ENCODE data around the gene HTR3D. TPM values are rescaled to one million over a fixed set of nuclear protein-coding genes. Genes with fewer than 3 reads are reported as not detected.

HTR3D gene
- polyA plus RNA-seq, 1 of the 3 experiments (the other 2 are of a cell fraction): not detected

- Histone ChIP-seq H3K36me3 (replicated peaks in 1 of 2; ENCODE audit: control insufficient read depth in 1 of 2, insufficient read depth in 2 of 2, low read length in 1 of 2) (peaks cover 16 to 36% of the 10 kb centered on the region in 2 experiments), H3K79me2 (ENCODE audit: insufficient read depth) (no peaks in the 10 kb centered on the region; the same call in 1 of the 2 replicates), H3F3A (replicated peaks; ENCODE audit: insufficient read depth) (no peaks in the 10 kb centered on the region), H2AFZ (ENCODE audit: low read depth) (no peak overlapping the region), H3K9me3 (no peaks in the 10 kb centered on the region), H3K4me3 (ENCODE audit: low read depth in 2 of 2, low read length in 1 of 2) (no peak overlapping the region), H3K27ac (ENCODE audit: low read depth in 2 of 2, low read length in 1 of 2) (no peak overlapping the region), H3K4me1 (ENCODE audit: control insufficient read depth in 1 of 2, insufficient read depth in 2 of 2, low read depth in 1 of 2, low read length in 1 of 2) (peaks cover 0 to 12% of the 10 kb centered on the region in 2 experiments; a peak in 2 of 4 replicates), H4K20me1 (ENCODE audit: insufficient read depth) (no peaks in the 10 kb centered on the region), H3K9ac (no peak overlapping the region), H3K9me2 (no peaks in the 10 kb centered on the region), H3K27me3 (ENCODE audit: insufficient read depth) (no peaks in the 10 kb centered on the region), H3K4me2 (no peak overlapping the region)
- ChIA-PET POLR2A (no interaction called here), CTCF (interaction anchor here (0.7 to 1.9 kb wide), 3 partner anchors 10 to 103 kb away, joined by 3 to 5 read pairs (median 3); partner anchors contain the start of gene PARL)
- TF ChIP-seq EZH2phosphoT487 (IDR thresholded peaks at IDR 0.05; ENCODE audit: borderline replicate concordance, low read depth): no peak
- TF ChIP-seq ZBTB33 (IDR thresholded peaks at IDR 0.05; ENCODE audit: borderline replicate concordance, low read depth): no peak
- TF ChIP-seq MXI1 (IDR thresholded peaks at IDR 0.05; ENCODE audit: low read depth, low read length): no peak
- TF ChIP-seq FOSL2 (IDR thresholded peaks at IDR 0.05; ENCODE audit: borderline replicate concordance, low read depth): no peak
- no peak for TF ChIP-seq JUND (IDR thresholded peaks at IDR 0.05)
- no peak for TF ChIP-seq IRF3 (IDR thresholded peaks at IDR 0.05; ENCODE audit: low read depth, low read length)
- TF ChIP-seq GABPA (IDR thresholded peaks at IDR 0.05; ENCODE audit: low read depth): no peak
- no peak for TF ChIP-seq CHD2 (IDR thresholded peaks at IDR 0.05; ENCODE audit: low read length, partially characterized antibody)
- TF ChIP-seq CTCF (IDR thresholded peaks at IDR 0.05): no peak
- no peak for TF ChIP-seq POLR2AphosphoS5 (IDR thresholded peaks at IDR 0.05; ENCODE audit: low read depth, low read length)
- TF ChIP-seq MAX (IDR thresholded peaks at IDR 0.05; ENCODE audit: low read depth): no peak
- 85% methylated on average over 16 of the region's 16 CpGs for WGBS (ENCODE audit: low lambda C conversion rate)
- DNase-seq: no peak
Measured at GRCh38 chr3:183988216-183988790, 43.2 kb upstream of the HTR3D start.

All from SK-N-SH (cell line).